B cell (primary cell): ENCODE measurements around the gene ABHD3. TPM values are rescaled to one million over a fixed set of nuclear protein-coding genes. Genes with fewer than 3 reads are reported as not detected.

Experiments
- ATAC-seq: fragments of 200-7000 bp; cut with Tn5 transposase; one replicate; pipeline ENCODE4 v1.10.0; 2021; ENCODE audit warnings: low read depth, mild to moderate bottlenecking, moderate number of reproducible peaks, moderate library complexity
- CTCF ChIA-PET: fragments of 350-600 bp; sonication (Branson Sonifier 250); formaldehyde crosslinking; loops from one replicate; lab custom pipeline; 2021; ENCODE audit warnings: antibody characterized with exemption, inconsistent platforms; lab: Charles Lee
- POLR2A ChIA-PET: fragments of 350-600 bp; sonication (Branson Sonifier 250); formaldehyde crosslinking; loops from one replicate; lab custom pipeline; 2021; ENCODE audit warnings: antibody characterized with exemption; lab: Charles Lee
- DNase-seq: peaks from one replicate; pipeline ENCODE4 v3.0.0; 2013
- H2AFZ ChIP-seq: 2 replicates; pipeline ENCODE4 v1.6.1; 2012; ENCODE audit warnings: mild to moderate bottlenecking, low read depth, low read length; ENCODE audit not compliant: insufficient read depth, poor library complexity, severe bottlenecking
- H3K27ac ChIP-seq, 2 donors: 1 replicate in 1 of 2; 2 replicates in 1 of 2; pipeline ENCODE4 v1.5.1; 2012 to 2013; ENCODE audit warnings: low read length in 2 of 2, mild to moderate bottlenecking in 2 of 2, moderate library complexity in 1 of 2
- H3K27me3 ChIP-seq, 4 experiments: fragments of 200-600 bp in 1 of 4; sonication (generic) in 1 of 4; replicated peaks in 1 of 4; 1 replicate in 2 of 4; 2 replicates in 2 of 4; pipeline versions ENCODE4 v1.6.1 to v1.7.0; 2013 to 2016; ENCODE audit warnings: low read length in 3 of 4, mild to moderate bottlenecking in 2 of 4, mixed read lengths in 1 of 4, moderate library complexity in 1 of 4; ENCODE audit not compliant: insufficient read depth in 4 of 4, control insufficient read depth in 3 of 4; ENCODE audit errors: control extremely low read depth in 1 of 4
- H3K36me3 ChIP-seq, 2 experiments: replicated peaks in 1 of 2; 1 replicate in 1 of 2; 2 replicates in 1 of 2; pipeline versions ENCODE4 v1.6.1 to v1.7.1; 2013; ENCODE audit warnings: low read length in 1 of 2; ENCODE audit not compliant: insufficient read depth in 2 of 2, control insufficient read depth in 1 of 2; ENCODE audit errors: control extremely low read depth in 1 of 2, extremely low read depth in 1 of 2
- H3K4me1 ChIP-seq, 2 donors: fragments of 200-600 bp in 1 of 2; sonication (generic) in 1 of 2; 1 replicate in 1 of 2; 2 replicates in 1 of 2; pipeline versions ENCODE4 v1.5.1 to v1.6.1; 2013 to 2017; ENCODE audit warnings: low read length in 2 of 2; ENCODE audit not compliant: control insufficient read depth in 2 of 2, insufficient read depth in 2 of 2
- H3K4me2 ChIP-seq: replicated peaks from 2 replicates; pipeline ENCODE3; 2012; ENCODE audit warnings: mild to moderate bottlenecking, low read depth, low read length; ENCODE audit not compliant: poor library complexity, severe bottlenecking
- H3K4me3 ChIP-seq, 5 experiments: fragments of 200-600 bp in 1 of 5; sonication (generic) in 1 of 5; 1 replicate in 3 of 5; 2 replicates in 2 of 5; pipeline versions ENCODE4 v1.5.1 to v1.7.0; 2011 to 2016; ENCODE audit warnings: low read length in 4 of 5, mild to moderate bottlenecking in 4 of 5, low read depth in 2 of 5, control low read depth in 1 of 5, moderate library complexity in 1 of 5; ENCODE audit not compliant: insufficient read depth in 1 of 5; ENCODE audit errors: control extremely low read depth in 1 of 5, extremely low read depth in 1 of 5
- H3K79me2 ChIP-seq: fragments of 200-600 bp; sonication (generic); one replicate; pipeline ENCODE4 v1.6.0; 2016; ENCODE audit warnings: low read length; ENCODE audit not compliant: control insufficient read depth, insufficient read depth
- H3K9ac ChIP-seq: fragments of 200-600 bp; sonication (generic); 2 replicates; pipeline ENCODE4 v1.6.1; 2017; ENCODE audit warnings: mild to moderate bottlenecking, low read length, moderate library complexity
- H3K9me3 ChIP-seq, 3 donors: one replicate each; pipeline versions ENCODE4 v1.6.1 to v1.7.1; 2013; ENCODE audit warnings: low read length in 2 of 3; ENCODE audit not compliant: control insufficient read depth in 2 of 3, insufficient read depth in 1 of 3; ENCODE audit errors: control extremely low read depth in 1 of 3
- H4K20me1 ChIP-seq: 2 replicates; pipeline ENCODE4 v1.6.0; 2012; ENCODE audit warnings: mild to moderate bottlenecking, low read length; ENCODE audit not compliant: insufficient read depth, control insufficient read depth, poor library complexity, severe bottlenecking
- H3K27ac Mint-ChIP-seq: one replicate; pipeline ENCODE4 v1.8.0; 2021; ENCODE audit warnings: mixed read lengths
- H3K27me3 Mint-ChIP-seq: one replicate; pipeline ENCODE4 v1.8.0; 2021; ENCODE audit warnings: mixed read lengths
- H3K4me1 Mint-ChIP-seq: one replicate; pipeline ENCODE4 v1.8.0; 2021; ENCODE audit warnings: mixed read lengths
- H3K4me3 Mint-ChIP-seq: one replicate; pipeline ENCODE4 v1.8.0; 2021; ENCODE audit warnings: mixed read lengths
- H3K9me3 Mint-ChIP-seq: one replicate; pipeline ENCODE4 v1.8.0; 2022; ENCODE audit warnings: mixed read lengths; ENCODE audit not compliant: insufficient read depth
- EZH2 ChIP-seq: IDR thresholded peaks from 2 replicates; pipeline ENCODE4 v1.6.1; 2012; ENCODE audit warnings: borderline replicate concordance, low read depth, mild to moderate bottlenecking, moderate library complexity, low read length; ENCODE audit not compliant: insufficient read depth, poor library complexity, severe bottlenecking
- WGBS: methylation state at CpG from one replicate; pipeline ENCODE4 v1.1.5; 2013; ENCODE audit warnings: missing lambda C conversion rate; ENCODE audit not compliant: insufficient coverage; 5-methylcytosine and 5-hydroxymethylcytosine counted together
- intact Hi-C: fragments of 100-400 bp; cut with micrococcal nuclease; formaldehyde crosslinking; loops from one replicate; pipeline ENCODE4 v1.10.0; 2022
- polyA plus RNA-seq: library from polyadenylated mRNA; depleted of rRNA; stranded (reverse); fragments of >200 nt; gene quantifications from 2 replicates; pipeline ENCODE4 v1.2.3, GENCODE V29; 2012
- total RNA-seq, 2 donors: library from RNA; stranded (reverse); fragments of 120-200 nt in 1 of 2; gene quantifications; 1 replicate in 1 of 2; 2 replicates in 1 of 2; pipeline versions ENCODE4 v1.2.3 to v1.2.4, GENCODE V29; 2013 to 2022
- TF ChIP-seq, protein P1 (sequence below): fragments of 200-600 bp; IDR thresholded peaks from one replicate; pipeline ENCODE4 v1.8.0; 2022; ENCODE audit warnings: antibody characterized with exemption, mild to moderate bottlenecking

ABHD3 gene
- total and polyA plus RNA-seq, 2 donors (not counting 1 experiment from before 2014, with no cell fraction given) = 24.7 to 27.6 TPM

- H3K4me2 ChIP-seq = no peak overlapping the region
- intact Hi-C loops = no loop called here
Observed at GRCh38 chr18:21605213-21605612, 99.4 kb downstream of the ABHD3 start.

GRCh38 chr18:21604671-21605070, 99.9 kb downstream of the ABHD3 start:
- Histone ChIP-seq H3K27ac (no peak overlapping the region), H3K79me2 (peaks cover 3% of the 10 kb centered on the region), H3K9me3 (no peaks in the 10 kb centered on the region), H3K4me1 (peaks cover 21 to 24% of the 10 kb centered on the region in 2 donors), H3K27me3 (no peaks in the 10 kb centered on the region), H3K9ac (no peak overlapping the region), H2AFZ (peak overlapping the region; percentile 9), H3K4me2 (no peak overlapping the region), H3K36me3 (no peaks in the 10 kb centered on the region), H3K4me3 (no peak overlapping the region), H4K20me1 (no peaks in the 10 kb centered on the region)
- Mint-ChIP-seq H3K27ac (no peak overlapping the region), H3K9me3 (no peaks in the 10 kb centered on the region), H3K4me1 (peaks cover 27% of the 10 kb centered on the region), H3K4me3 (no peak overlapping the region), H3K27me3 (no peaks in the 10 kb centered on the region)
- 39% methylated on average over 2 of the region's 2 CpGs for WGBS
- ChIA-PET POLR2A (no interaction called here), CTCF (no interaction called here)
- no peak for ATAC-seq
- intact Hi-C loops = no loop called here
- no peak for TF ChIP-seq EZH2
- TF ChIP-seq, protein P1, sequence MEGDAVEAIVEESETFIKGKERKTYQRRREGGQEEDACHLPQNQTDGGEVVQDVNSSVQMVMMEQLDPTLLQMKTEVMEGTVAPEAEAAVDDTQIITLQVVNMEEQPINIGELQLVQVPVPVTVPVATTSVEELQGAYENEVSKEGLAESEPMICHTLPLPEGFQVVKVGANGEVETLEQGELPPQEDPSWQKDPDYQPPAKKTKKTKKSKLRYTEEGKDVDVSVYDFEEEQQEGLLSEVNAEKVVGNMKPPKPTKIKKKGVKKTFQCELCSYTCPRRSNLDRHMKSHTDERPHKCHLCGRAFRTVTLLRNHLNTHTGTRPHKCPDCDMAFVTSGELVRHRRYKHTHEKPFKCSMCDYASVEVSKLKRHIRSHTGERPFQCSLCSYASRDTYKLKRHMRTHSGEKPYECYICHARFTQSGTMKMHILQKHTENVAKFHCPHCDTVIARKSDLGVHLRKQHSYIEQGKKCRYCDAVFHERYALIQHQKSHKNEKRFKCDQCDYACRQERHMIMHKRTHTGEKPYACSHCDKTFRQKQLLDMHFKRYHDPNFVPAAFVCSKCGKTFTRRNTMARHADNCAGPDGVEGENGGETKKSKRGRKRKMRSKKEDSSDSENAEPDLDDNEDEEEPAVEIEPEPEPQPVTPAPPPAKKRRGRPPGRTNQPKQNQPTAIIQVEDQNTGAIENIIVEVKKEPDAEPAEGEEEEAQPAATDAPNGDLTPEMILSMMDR = no peak
- DNase-seq = no peak

More at GRCh38 chr18:21605213-21605612, 99.4 kb downstream of the ABHD3 start:
- peaks cover 24% of the 10 kb centered on the region for H3K4me1 Mint-ChIP-seq
- ChIA-PET CTCF (interaction anchor here (0.7 kb wide), 1 partner anchor 37 kb away, joined by 3 read pairs; no protein-coding TSS in a partner anchor), POLR2A (no interaction called here)
- H4K20me1 ChIP-seq = no peaks in the 10 kb centered on the region
- no peak overlapping the region for H3K27ac Mint-ChIP-seq
- H3K27ac ChIP-seq = no peak overlapping the region
- H3K79me2 ChIP-seq = no peaks in the 10 kb centered on the region
- no peak overlapping the region for H3K4me3 ChIP-seq
- H3K4me3 Mint-ChIP-seq = no peak overlapping the region
- H3K9me3 ChIP-seq = no peaks in the 10 kb centered on the region
- H3K36me3 ChIP-seq = no peaks in the 10 kb centered on the region
- DNase-seq (no peak), ATAC-seq (no peak)
- H3K9ac ChIP-seq = no peak overlapping the region
- TF ChIP-seq, protein P1 = no peak
- TF ChIP-seq EZH2 = no peak
- no peaks in the 10 kb centered on the region for H3K9me3 Mint-ChIP-seq
- H3K27me3 Mint-ChIP-seq = no peaks in the 10 kb centered on the region
- peak overlapping the region; percentile 9 for H2AFZ ChIP-seq
- no peaks in the 10 kb centered on the region for H3K27me3 ChIP-seq
- peaks cover 21 to 22% of the 10 kb centered on the region in 2 donors for H3K4me1 ChIP-seq
